Stimulated activated CD4-positive, alpha-beta T cell treated with anti-CD3 and anti-CD28 coated beads, Interleukin-1b, Interleukin-23, amount 100 ng/mL, for 48 hours (primary cell): ENCODE data around the gene SACM1L.

ENCODE experiments used
- DNase-seq: peaks from one replicate; pipeline ENCODE4 v3.0.0-alpha.2; 2020

SACM1L gene

GRCh38 chr3:45790596-45790995 is 101.4 kb downstream of the SACM1L start:
- DNase-seq = no peak

GRCh38 chr3:45792036-45792435 is 102.8 kb downstream of the SACM1L start:
- DNase-seq = no peak

- DNase-seq = no peak
These were observed 103.4 kb downstream of the SACM1L start for GRCh38 chr3:45792516-45793172.

- no peak for DNase-seq
These were observed 104.4 kb downstream of the SACM1L start for GRCh38 chr3:45793482-45794176.

- no peak for DNase-seq
These were observed 105.0 kb downstream of the SACM1L start for GRCh38 chr3:45794177-45794560.

- no peak for DNase-seq
These were observed 105.5 kb downstream of the SACM1L start for GRCh38 chr3:45794660-45795059.
